Transverse colon (tissue), 4 donors: ENCODE data around the gene SPRY2. TPM values are rescaled to one million over a fixed set of nuclear protein-coding genes. Genes with fewer than 3 reads are reported as not detected.

Experiments
- DNase-seq: peaks from one replicate; pipeline ENCODE4 v3.0.0-alpha.2; 2019
- H3K27ac ChIP-seq, 4 donors: fragments of 200-600 bp; sonication (generic); 2 replicates each; pipeline ENCODE4 v1.5.1; 2016 to 2018; ENCODE audit warnings: inconsistent platforms in 4 of 4
- H3K27me3 ChIP-seq: fragments of 200-600 bp; sonication (generic); 2 replicates; pipeline ENCODE4 v1.5.1; 2017; ENCODE audit warnings: inconsistent platforms
- H3K36me3 ChIP-seq, 4 donors: fragments of 200-600 bp; sonication (generic); 2 replicates each; pipeline ENCODE4 v1.5.1; 2017 to 2019; ENCODE audit warnings: inconsistent platforms in 4 of 4
- H3K4me1 ChIP-seq, 4 donors: fragments of 200-600 bp; sonication (generic); 2 replicates each; pipeline ENCODE4 v1.5.1; 2017 to 2020; ENCODE audit warnings: inconsistent platforms in 4 of 4
- H3K4me3 ChIP-seq, 4 donors: fragments of 200-600 bp; sonication (generic); 1 replicate in 1 of 4; 2 replicates in 3 of 4; pipeline versions ENCODE4 v1.5.1 to v1.6.1; 2017 to 2019; ENCODE audit warnings: inconsistent platforms in 4 of 4
- H3K9me3 ChIP-seq, 2 donors: fragments of 200-600 bp; sonication (generic); 2 replicates each; pipeline ENCODE4 v1.5.1; 2017 to 2019; ENCODE audit warnings: inconsistent platforms in 2 of 2
- CTCF ChIP-seq, 5 experiments: fragments of 200-600 bp in 3 of 5; fragments of 450-650 bp in 2 of 5; sonication (generic) in 3 of 5; IDR thresholded peaks; 1 replicate in 2 of 5; 2 replicates in 3 of 5; pipeline ENCODE4 v1.5.1; 2016 to 2017; ENCODE audit warnings: antibody characterized with exemption in 5 of 5, inconsistent platforms in 3 of 5, mild to moderate bottlenecking in 2 of 5, moderate library complexity in 1 of 5
- EP300 ChIP-seq: sonication (generic); formaldehyde crosslinking; IDR thresholded peaks from one replicate; pipeline ENCODE4 v1.6.1; 2017; ENCODE audit warnings: antibody characterized with exemption, low read depth
- POLR2A ChIP-seq: fragments of 450-650 bp; IDR thresholded peaks from one replicate; pipeline ENCODE4 v1.6.1; 2016; ENCODE audit warnings: antibody characterized with exemption, mild to moderate bottlenecking, moderate library complexity
- POLR2AphosphoS5 ChIP-seq, 3 donors: sonication (generic); formaldehyde crosslinking; IDR thresholded peaks; one replicate each; pipeline ENCODE4 v1.6.1; 2016; ENCODE audit warnings: antibody characterized with exemption in 3 of 3
- WGBS, 2 donors: methylation state at CpG; one replicate each; pipeline ENCODE4 v1.1.5; 2018; ENCODE audit warnings: low coverage in 1 of 2; 5-methylcytosine and 5-hydroxymethylcytosine counted together
- in situ Hi-C, 4 donors: fragments of 200-750 bp; cut with MboI; loops; one replicate each; pipeline versions ENCODE4 v1.15.0 to v1.15.1; 2017; ENCODE audit warnings: low sequenced_read_pairs in 3 of 4, low pct_ligation_motif_present in 1 of 4, low pct_unique_long_range_greater_than_20kb in 1 of 4
- intact Hi-C: fragments of 100-400 bp; cut with DNase I; formaldehyde crosslinking; loops from one replicate; pipeline ENCODE4 v1.15.1; 2023; ENCODE audit warnings: low total_unique reads
- total RNA-seq, 4 donors: library from RNA; depleted of rRNA; stranded (reverse); fragments of >200 nt; gene quantifications; one replicate each; pipeline ENCODE4 v1.1.0, GENCODE V29; 2016

Gene SPRY2
- total RNA-seq, 4 donors from 2014 or later, result 21.1 to 52.1 (median 36.6) TPM

- H3K4me3 ChIP-seq, result no peak overlapping the region
- intact Hi-C loops, result no loop called here
- H3K4me1 ChIP-seq, result peaks cover 0 to 17% (median 1%) of the 10 kb centered on the region in 4 donors
- no peak for TF ChIP-seq CTCF (IDR thresholded peaks at IDR 0.05)
- TF ChIP-seq POLR2AphosphoS5 (IDR thresholded peaks at IDR 0.05), result no peak
- TF ChIP-seq EP300, result no peak
- TF ChIP-seq POLR2A, result no peak
- no peak overlapping the region for H3K27ac ChIP-seq
- 13 to 29% methylated on average over 1 of the region's 1 CpG for WGBS, 2 donors
- H3K9me3 ChIP-seq, result no peaks in the 10 kb centered on the region
- no peak for DNase-seq
- H3K36me3 ChIP-seq, result no peaks in the 10 kb centered on the region
- in situ Hi-C loops, result no loop called here
- H3K27me3 ChIP-seq, result no peaks in the 10 kb centered on the region
Observed at GRCh38 chr13:80305737-80306136, 35.2 kb downstream of the SPRY2 start.

- WGBS, 2 donors, result 85 to 87% methylated on average over 5 to 6 of the region's 6 CpGs
- H3K4me3 ChIP-seq, result no peak overlapping the region
- H3K36me3 ChIP-seq, result no peaks in the 10 kb centered on the region
- no peak for DNase-seq
- TF ChIP-seq POLR2A (no peak), CTCF (IDR thresholded peaks at IDR 0.05) (no peak), POLR2AphosphoS5 (IDR thresholded peaks at IDR 0.05) (no peak), EP300 (no peak)
- no peaks in the 10 kb centered on the region for H3K27me3 ChIP-seq
- H3K9me3 ChIP-seq, result no peaks in the 10 kb centered on the region
- intact Hi-C loops (no loop called here), in situ Hi-C loops (no loop called here)
- H3K27ac ChIP-seq, result no peak overlapping the region
- H3K4me1 ChIP-seq, result peaks cover 0 to 17% (median 1%) of the 10 kb centered on the region in 4 donors
Observed at GRCh38 chr13:80303225-80303811, 37.6 kb downstream of the SPRY2 start.

- Histone ChIP-seq H3K27ac (no peak overlapping the region), H3K9me3 (no peaks in the 10 kb centered on the region), H3K4me3 (no peak overlapping the region), H3K36me3 (no peaks in the 10 kb centered on the region), H3K27me3 (no peaks in the 10 kb centered on the region), H3K4me1 (peaks cover 0 to 4% (median 0%) of the 10 kb centered on the region in 4 donors)
- in situ Hi-C loops, result no loop called here
- TF ChIP-seq POLR2AphosphoS5 (IDR thresholded peaks at IDR 0.05) (no peak), POLR2A (no peak), CTCF (IDR thresholded peaks at IDR 0.05) (no peak), EP300 (no peak)
- no peak for DNase-seq
- intact Hi-C loops, result no loop called here
Observed at GRCh38 chr13:80299046-80299445, 41.9 kb downstream of the SPRY2 start.

GRCh38 chr13:80297503-80297902 lies 43.4 kb downstream of the SPRY2 start:
- Histone ChIP-seq H3K27me3 (no peaks in the 10 kb centered on the region), H3K4me3 (no peak overlapping the region), H3K9me3 (no peaks in the 10 kb centered on the region), H3K36me3 (no peaks in the 10 kb centered on the region), H3K4me1 (peaks cover 0 to 4% (median 0%) of the 10 kb centered on the region in 4 donors), H3K27ac (no peak overlapping the region)
- in situ Hi-C loops (no loop called here), intact Hi-C loops (no loop called here)
- no peak for DNase-seq
- TF ChIP-seq POLR2A (no peak), CTCF (IDR thresholded peaks at IDR 0.05) (no peak), POLR2AphosphoS5 (IDR thresholded peaks at IDR 0.05) (no peak)
- 77 to 87% methylated on average over 2 of the region's 2 CpGs for WGBS, 2 donors
